Measurements from ENCODE around the gene VRK1. TPM values are rescaled to one million over a fixed set of nuclear protein-coding genes. Genes with fewer than 3 reads are reported as not detected.

Gene VRK1, protein sequence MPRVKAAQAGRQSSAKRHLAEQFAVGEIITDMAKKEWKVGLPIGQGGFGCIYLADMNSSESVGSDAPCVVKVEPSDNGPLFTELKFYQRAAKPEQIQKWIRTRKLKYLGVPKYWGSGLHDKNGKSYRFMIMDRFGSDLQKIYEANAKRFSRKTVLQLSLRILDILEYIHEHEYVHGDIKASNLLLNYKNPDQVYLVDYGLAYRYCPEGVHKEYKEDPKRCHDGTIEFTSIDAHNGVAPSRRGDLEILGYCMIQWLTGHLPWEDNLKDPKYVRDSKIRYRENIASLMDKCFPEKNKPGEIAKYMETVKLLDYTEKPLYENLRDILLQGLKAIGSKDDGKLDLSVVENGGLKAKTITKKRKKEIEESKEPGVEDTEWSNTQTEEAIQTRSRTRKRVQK
- total RNA-seq (10 to 100 TPM; 67.0 to 72.2 TPM), polyA plus RNA-seq (36.6 TPM)

- POLR2A ChIA-PET, result interaction anchor here (1.1 kb wide), 1 partner anchor 12 kb away, joined by 6 read pairs; no protein-coding TSS in a partner anchor
- Histone ChIP-seq H3K27ac (ENCODE audit: low read depth, low read length) (peak within 1 kb of the TSS; percentile 51), H3K36me3 (ENCODE audit: insufficient read depth, low read length) (no peaks in the 10 kb centered on the region), H3K27me3 (ENCODE audit: insufficient read depth, low read length, poor library complexity, severe bottlenecking) (no peaks in the 10 kb centered on the region), H3K4me3 (ENCODE audit: low read length) (peak within 1 kb of the TSS; percentile 63), H3K4me1 (ENCODE audit: insufficient read depth, low read length) (peaks cover 8% of the 10 kb centered on the region), H3K9me3 (ENCODE audit: low read length) (no peaks in the 10 kb centered on the region)
- H3K4me1 Mint-ChIP-seq, result peaks cover 23 to 32% (median 30%) of the 10 kb centered on the region in 3 donors
- H3K27ac Mint-ChIP-seq, result peak within 1 kb of the TSS; percentile 80 to 94 (median 89)
- H3K36me3 Mint-ChIP-seq, result peaks cover 0 to 6% (median 0%) of the 10 kb centered on the region in 3 donors
- peak; percentile 85 to 93 (median 92) for DNase-seq
- H3K27me3 Mint-ChIP-seq, result peaks cover 4 to 12% of the 10 kb centered on the region in 2 donors
- CTCF ChIA-PET, result interaction anchor here (1.9 kb wide), 1 partner anchor 13 kb away, joined by 5 read pairs; no protein-coding TSS in a partner anchor
- H3K4me3 Mint-ChIP-seq, result peak within 1 kb of the TSS; percentile 89 to 93 (median 90)
- H3K9me3 Mint-ChIP-seq, result no peaks in the 10 kb centered on the region
These were observed at the start of gene VRK1 for GRCh38 chr14:96796851-96797581. Gene VRK1 (plus strand): TSS chr14:96797382. CDS start chr14:96833472, 36,090 bp downstream.

DNA sequence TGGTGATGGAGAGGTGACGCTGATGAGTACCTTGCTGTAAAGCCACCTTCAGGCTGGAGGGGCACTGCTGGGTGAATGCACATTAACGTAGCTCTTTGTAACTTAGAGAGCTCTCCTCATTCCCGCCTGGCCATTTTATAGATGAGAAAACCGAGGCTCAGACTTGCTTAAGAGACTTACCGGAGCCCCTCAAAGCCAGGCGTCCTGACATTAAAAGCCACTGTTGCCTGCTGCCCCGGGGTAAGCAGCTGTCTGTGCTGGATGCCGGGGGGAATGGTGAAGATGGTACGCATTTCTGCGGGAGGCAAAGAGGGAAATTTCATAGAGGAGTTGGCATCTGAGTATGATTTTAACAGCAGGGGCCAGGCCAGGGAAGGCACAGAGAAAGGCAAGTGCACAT lies 49.6 kb upstream of the VRK1 start:
- H3K4me1 Mint-ChIP-seq, result peaks cover 0 to under 1% (median 0%) of the 10 kb centered on the region in 3 donors
- no peak overlapping the region for H3K27ac Mint-ChIP-seq
- Histone ChIP-seq H3K9me3 (ENCODE audit: low read length) (no peaks in the 10 kb centered on the region), H3K36me3 (ENCODE audit: insufficient read depth, low read length) (no peaks in the 10 kb centered on the region), H3K27ac (ENCODE audit: low read depth, low read length) (no peak overlapping the region), H3K27me3 (ENCODE audit: insufficient read depth, low read length, poor library complexity, severe bottlenecking) (peaks cover 4% of the 10 kb centered on the region), H3K4me3 (ENCODE audit: low read length) (no peak overlapping the region), H3K4me1 (ENCODE audit: insufficient read depth, low read length) (no peaks in the 10 kb centered on the region)
- no peak overlapping the region for H3K4me3 Mint-ChIP-seq
- no peak for DNase-seq
- no peaks in the 10 kb centered on the region for H3K9me3 Mint-ChIP-seq
- POLR2A ChIA-PET, result no interaction called here
- H3K36me3 Mint-ChIP-seq, result no peaks in the 10 kb centered on the region
- H3K27me3 Mint-ChIP-seq, result peaks cover 20 to 70% of the 10 kb centered on the region in 2 donors
- CTCF ChIA-PET, result interaction anchor here (1.4 kb wide), 1 partner anchor 9 kb away, joined by 3 read pairs; no protein-coding TSS in a partner anchor

DNA sequence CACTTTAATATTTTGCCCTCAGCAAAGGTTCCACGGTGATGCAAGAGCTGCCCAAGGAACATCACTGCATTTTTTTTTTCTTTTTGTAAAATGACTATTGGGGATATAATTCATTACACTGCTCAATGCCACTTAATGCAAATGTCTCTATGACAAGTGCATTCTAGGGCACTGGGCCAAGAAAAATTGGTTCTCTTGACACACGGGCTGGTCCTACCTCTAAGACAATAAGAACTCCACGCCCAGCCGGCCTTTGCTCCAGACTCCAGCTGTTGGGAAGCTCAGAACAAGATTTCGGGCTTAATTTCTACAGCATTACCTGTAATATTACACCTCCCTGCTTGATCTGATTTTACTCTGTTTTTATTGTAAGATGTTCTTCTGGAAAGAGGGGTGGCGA lies 48.8 kb upstream of the VRK1 start:
- no peak for DNase-seq
- no peaks in the 10 kb centered on the region for H3K4me1 Mint-ChIP-seq
- ChIA-PET POLR2A (no interaction called here), CTCF (interaction anchor here (1.4 kb wide), 1 partner anchor 9 kb away, joined by 3 read pairs; no protein-coding TSS in a partner anchor)
- no peaks in the 10 kb centered on the region for H3K36me3 Mint-ChIP-seq
- H3K9me3 Mint-ChIP-seq, result no peaks in the 10 kb centered on the region
- no peaks in the 10 kb centered on the region for H3K9me3 ChIP-seq (ENCODE audit: low read length)
- no peaks in the 10 kb centered on the region for H3K27me3 ChIP-seq (ENCODE audit: insufficient read depth, low read length, poor library complexity, severe bottlenecking)
- H3K27ac ChIP-seq (ENCODE audit: low read depth, low read length), result no peak overlapping the region
- no peak overlapping the region for H3K4me3 ChIP-seq (ENCODE audit: low read length)
- H3K36me3 ChIP-seq (ENCODE audit: insufficient read depth, low read length), result no peaks in the 10 kb centered on the region
- H3K4me3 Mint-ChIP-seq, result no peak overlapping the region
- no peak overlapping the region for H3K27ac Mint-ChIP-seq
- peaks cover 16 to 66% of the 10 kb centered on the region in 2 donors for H3K27me3 Mint-ChIP-seq
- H3K4me1 ChIP-seq (ENCODE audit: insufficient read depth, low read length), result no peaks in the 10 kb centered on the region

DNA sequence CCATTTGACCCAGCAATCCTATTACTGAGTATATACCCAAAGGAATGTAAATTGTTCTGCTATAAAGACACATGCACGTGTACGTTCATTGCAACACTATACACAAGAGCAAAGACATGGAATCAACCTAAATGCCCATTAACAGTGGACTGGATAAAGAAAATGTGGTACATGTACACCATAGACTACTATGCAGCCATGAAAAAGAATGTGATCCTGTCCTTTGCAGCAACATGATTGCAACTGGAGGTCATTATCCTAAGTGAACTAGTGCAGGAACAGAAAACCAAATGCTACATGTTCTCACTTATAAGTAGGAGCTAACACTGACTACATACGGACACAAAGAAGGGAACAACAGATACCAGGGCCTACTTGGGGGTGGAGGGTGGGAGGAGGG lies 45.7 kb upstream of the VRK1 start:
- POLR2A ChIA-PET, result no interaction called here
- CTCF ChIA-PET, result interaction anchor here (0.7 kb wide), 1 partner anchor 10 kb away, joined by 3 read pairs; no protein-coding TSS in a partner anchor

DNA sequence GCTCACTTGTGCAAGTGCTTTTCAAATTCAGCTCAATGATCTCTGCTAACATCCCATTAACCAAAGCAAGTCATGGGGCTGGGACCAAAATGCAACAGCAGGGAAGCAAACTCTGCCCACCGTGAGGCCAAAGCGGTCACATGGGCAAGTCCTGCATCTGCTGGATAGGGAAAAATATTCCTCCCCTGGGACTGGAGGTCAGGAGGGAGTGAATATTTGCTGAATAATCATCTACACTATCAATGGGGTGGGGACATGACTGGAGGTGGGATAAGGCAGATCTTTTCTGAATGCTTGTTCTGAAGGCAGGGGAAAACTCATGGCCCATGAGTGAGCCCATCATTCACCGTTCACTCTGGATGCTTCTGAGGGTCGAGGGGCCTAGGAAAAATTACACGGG lies 45.1 kb upstream of the VRK1 start:
- no peak overlapping the region for H3K4me3 ChIP-seq (ENCODE audit: low read length)
- peaks cover 20 to 46% of the 10 kb centered on the region in 2 donors for H3K27me3 Mint-ChIP-seq
- H3K4me1 ChIP-seq (ENCODE audit: insufficient read depth, low read length), result no peaks in the 10 kb centered on the region
- DNase-seq, result no peak
- H3K36me3 Mint-ChIP-seq, result peaks cover 0 to 6% (median 0%) of the 10 kb centered on the region in 3 donors
- H3K36me3 ChIP-seq (ENCODE audit: insufficient read depth, low read length), result no peaks in the 10 kb centered on the region
- CTCF ChIA-PET, result interaction anchor here (0.7 kb wide), 1 partner anchor 11 kb away, joined by 3 read pairs; no protein-coding TSS in a partner anchor
- POLR2A ChIA-PET, result no interaction called here
- H3K27me3 ChIP-seq (ENCODE audit: insufficient read depth, low read length, poor library complexity, severe bottlenecking), result peaks cover 5% of the 10 kb centered on the region
- H3K27ac Mint-ChIP-seq, result no peak overlapping the region
- no peaks in the 10 kb centered on the region for H3K9me3 ChIP-seq (ENCODE audit: low read length)
- no peak overlapping the region for H3K27ac ChIP-seq (ENCODE audit: low read depth, low read length)
- H3K9me3 Mint-ChIP-seq, result no peaks in the 10 kb centered on the region
- no peak overlapping the region for H3K4me3 Mint-ChIP-seq
- H3K4me1 Mint-ChIP-seq, result no peaks in the 10 kb centered on the region

More for the DNA sequence above, 45.7 kb upstream of the VRK1 start:
- H3K4me3 ChIP-seq (ENCODE audit: low read length), result no peak overlapping the region
- no peak overlapping the region for H3K27ac ChIP-seq (ENCODE audit: low read depth, low read length)
- no peak for DNase-seq
- peaks cover 0 to 6% (median 0%) of the 10 kb centered on the region in 3 donors for H3K36me3 Mint-ChIP-seq
- H3K9me3 Mint-ChIP-seq, result no peaks in the 10 kb centered on the region
- peaks cover 20 to 50% of the 10 kb centered on the region in 2 donors for H3K27me3 Mint-ChIP-seq
- no peak overlapping the region for H3K4me3 Mint-ChIP-seq
- H3K4me1 ChIP-seq (ENCODE audit: insufficient read depth, low read length), result no peaks in the 10 kb centered on the region
- no peaks in the 10 kb centered on the region for H3K4me1 Mint-ChIP-seq
- peaks cover 5% of the 10 kb centered on the region for H3K27me3 ChIP-seq (ENCODE audit: insufficient read depth, low read length, poor library complexity, severe bottlenecking)
- no peaks in the 10 kb centered on the region for H3K9me3 ChIP-seq (ENCODE audit: low read length)
- H3K36me3 ChIP-seq (ENCODE audit: insufficient read depth, low read length), result no peaks in the 10 kb centered on the region
- H3K27ac Mint-ChIP-seq, result peak overlapping the region in 1 of 8 donors; percentile 60

- Histone ChIP-seq H3K36me3 (ENCODE audit: insufficient read depth, low read length) (no peaks in the 10 kb centered on the region), H3K4me3 (ENCODE audit: low read length) (no peak overlapping the region), H3K9me3 (ENCODE audit: low read length) (no peaks in the 10 kb centered on the region), H3K27ac (ENCODE audit: low read depth, low read length) (no peak overlapping the region), H3K27me3 (ENCODE audit: insufficient read depth, low read length, poor library complexity, severe bottlenecking) (peaks cover 5% of the 10 kb centered on the region), H3K4me1 (ENCODE audit: insufficient read depth, low read length) (no peaks in the 10 kb centered on the region)
- H3K4me1 Mint-ChIP-seq, result no peaks in the 10 kb centered on the region
- H3K27ac Mint-ChIP-seq, result no peak overlapping the region
- ChIA-PET POLR2A (no interaction called here), CTCF (no interaction called here)
- DNase-seq, result no peak
- H3K9me3 Mint-ChIP-seq, result no peaks in the 10 kb centered on the region
- peaks cover 21 to 47% of the 10 kb centered on the region in 2 donors for H3K27me3 Mint-ChIP-seq
- peaks cover 0 to 6% (median 0%) of the 10 kb centered on the region in 3 donors for H3K36me3 Mint-ChIP-seq
- H3K4me3 Mint-ChIP-seq, result no peak overlapping the region
These were observed 44.6 kb upstream of the VRK1 start for GRCh38 chr14:96752594-96752993.

DNA sequence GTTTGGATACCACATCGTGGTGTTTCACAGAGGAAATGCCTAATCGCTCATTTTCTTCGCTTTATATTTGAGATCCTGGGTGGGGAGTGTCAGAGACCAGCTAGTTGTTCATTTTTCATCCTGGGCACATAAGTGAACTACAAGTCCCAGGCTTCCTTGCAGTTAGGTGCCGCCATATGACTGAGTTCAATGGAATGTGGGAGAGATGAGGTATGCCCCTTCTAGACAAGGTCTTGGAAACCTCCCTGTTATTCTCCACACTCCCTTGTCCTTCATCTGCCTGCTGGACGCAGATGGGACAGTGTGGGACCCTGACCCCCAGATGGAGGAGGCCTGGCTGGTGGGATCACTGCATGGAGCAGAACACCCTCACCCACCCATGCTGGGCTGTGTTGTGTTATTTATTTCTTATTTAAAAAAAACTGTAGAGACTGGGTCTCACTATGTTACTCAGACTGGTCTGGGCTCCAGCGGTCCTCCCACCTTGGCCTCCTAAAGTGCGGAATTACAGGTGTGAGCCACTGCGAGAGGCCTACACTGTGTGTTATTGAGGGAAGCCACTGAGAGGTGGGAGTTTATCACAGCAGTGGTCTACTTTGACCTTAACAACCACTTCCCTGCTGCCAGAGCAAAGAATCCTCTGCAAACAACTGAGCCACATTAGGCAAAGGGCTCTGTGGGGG lies 42.9 kb upstream of the VRK1 start:
- CTCF ChIA-PET, result no interaction called here
- Histone ChIP-seq H3K27ac (ENCODE audit: low read depth, low read length) (no peak overlapping the region), H3K4me3 (ENCODE audit: low read length) (no peak overlapping the region), H3K36me3 (ENCODE audit: insufficient read depth, low read length) (no peaks in the 10 kb centered on the region), H3K9me3 (ENCODE audit: low read length) (no peaks in the 10 kb centered on the region), H3K27me3 (ENCODE audit: insufficient read depth, low read length, poor library complexity, severe bottlenecking) (peaks cover 5% of the 10 kb centered on the region), H3K4me1 (ENCODE audit: insufficient read depth, low read length) (no peaks in the 10 kb centered on the region)
- H3K27ac Mint-ChIP-seq, result no peak overlapping the region
- H3K4me1 Mint-ChIP-seq, result no peaks in the 10 kb centered on the region
- DNase-seq, result no peak
- no peaks in the 10 kb centered on the region for H3K9me3 Mint-ChIP-seq
- H3K4me3 Mint-ChIP-seq, result no peak overlapping the region
- peaks cover 22 to 37% of the 10 kb centered on the region in 2 donors for H3K27me3 Mint-ChIP-seq
- peaks cover 0 to 6% (median 0%) of the 10 kb centered on the region in 3 donors for H3K36me3 Mint-ChIP-seq
- POLR2A ChIA-PET, result no interaction called here
